ENCODE data around the gene DECR2.

DNA sequence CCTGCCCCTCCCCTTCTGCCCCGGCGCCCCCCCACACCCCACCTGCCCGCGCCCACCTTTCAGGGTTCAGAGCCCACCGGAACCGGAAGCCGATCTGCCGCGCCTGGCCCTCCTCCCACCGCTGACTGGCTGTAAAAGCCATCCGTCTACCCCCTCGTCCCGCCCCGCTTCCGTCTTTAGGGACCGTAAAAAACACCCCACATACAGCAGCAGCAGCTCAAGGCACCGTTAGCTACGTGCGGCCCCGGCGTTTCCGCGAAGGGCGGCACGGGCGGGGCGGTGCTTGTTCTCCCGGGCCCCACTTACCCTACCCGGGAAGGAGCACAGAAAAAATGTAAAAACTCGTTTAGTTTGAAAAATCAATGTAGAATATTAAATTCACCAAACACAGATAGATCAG, 31.2 kb upstream of the DECR2 start, which contains the start of gene MRPL28:
- peak; percentile 41 for TF ChIP-seq POLR2A (IDR thresholded peaks at IDR 0.05; ENCODE audit: low read length)
- TF ChIP-seq GATA1 (IDR thresholded peaks at IDR 0.05; ENCODE audit: low read depth, low read length), result no peak
